Stimulated activated CD8-positive, alpha-beta memory T cell treated with anti-CD3 and anti-CD28 coated beads, Interleukin-2, amount 100 ng/mL, for 48 hours (primary cell): ENCODE data around the gene FGF14.
"Not testable (repeated sequence)": the region's sequence is repeated elsewhere in the genome, so short reads cannot be mapped to it uniquely, and the experiment has no call there.

ENCODE experiments used
- DNase-seq, 2 donors: peaks; one replicate each; pipeline ENCODE4 v3.0.0-alpha.2; 2020; ENCODE audit warnings: low read depth in 2 of 2

Gene FGF14

DNA sequence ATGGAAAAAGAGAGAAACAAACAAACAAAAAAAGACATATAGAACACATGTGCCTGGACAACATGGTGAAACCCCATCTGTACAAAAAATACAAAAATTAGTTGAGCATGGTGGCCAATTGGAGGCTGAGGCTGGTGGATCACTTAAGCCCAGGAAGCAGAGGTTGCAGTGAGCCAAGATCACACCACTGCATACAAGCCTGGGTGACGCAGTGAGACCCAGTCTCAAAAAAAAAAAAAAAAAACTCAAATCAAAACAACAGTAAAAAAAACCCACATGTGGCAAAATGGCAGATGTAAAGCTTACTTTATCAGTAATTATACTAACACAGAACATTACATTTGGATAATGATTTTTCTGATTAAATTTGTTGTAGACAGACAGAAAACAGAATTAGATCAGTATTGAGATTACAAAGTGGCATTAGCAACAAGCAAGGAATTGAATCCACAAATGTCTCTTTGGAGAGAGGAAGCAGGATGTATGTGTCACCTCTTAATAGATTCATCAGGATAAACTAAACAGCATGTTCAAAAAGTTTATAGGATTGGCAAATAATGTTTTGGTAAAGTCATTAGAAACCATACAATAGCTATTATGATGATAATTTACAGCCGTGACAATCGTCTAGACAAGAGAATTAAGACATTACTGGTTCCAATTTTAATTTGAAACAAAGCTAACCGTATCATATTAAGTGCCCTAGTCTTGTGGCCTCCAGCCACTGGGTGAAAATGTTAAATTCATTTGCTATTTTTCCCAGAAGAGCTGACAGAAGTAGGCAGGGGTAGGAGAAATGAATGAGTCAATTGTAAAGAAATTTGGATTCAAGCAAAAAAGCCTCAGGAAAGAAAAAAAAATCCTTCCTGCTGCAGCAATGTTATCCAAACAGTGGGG, 206.0 kb downstream of the FGF14 start:
- DNase-seq, result no peak

DNA sequence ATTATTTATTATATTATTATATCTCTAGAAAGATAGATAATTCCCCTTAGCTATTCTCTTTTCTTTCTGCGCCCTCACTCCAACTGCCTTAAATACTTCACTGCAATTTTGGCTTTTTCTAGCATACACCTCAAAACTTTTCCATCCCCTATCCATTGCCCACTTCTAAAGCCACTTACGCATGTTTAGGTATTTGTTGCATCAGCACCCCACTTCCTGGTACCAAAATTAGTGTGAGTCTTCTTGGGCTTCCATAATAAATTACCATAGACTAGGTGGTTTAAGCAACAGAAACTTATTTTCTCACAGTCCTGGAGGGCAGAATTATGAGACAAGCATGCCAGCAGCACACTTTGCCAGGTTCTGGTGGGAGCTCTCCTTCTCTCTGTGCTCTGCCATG, 209.0 kb downstream of the FGF14 start:
- DNase-seq, result no peak

DNA sequence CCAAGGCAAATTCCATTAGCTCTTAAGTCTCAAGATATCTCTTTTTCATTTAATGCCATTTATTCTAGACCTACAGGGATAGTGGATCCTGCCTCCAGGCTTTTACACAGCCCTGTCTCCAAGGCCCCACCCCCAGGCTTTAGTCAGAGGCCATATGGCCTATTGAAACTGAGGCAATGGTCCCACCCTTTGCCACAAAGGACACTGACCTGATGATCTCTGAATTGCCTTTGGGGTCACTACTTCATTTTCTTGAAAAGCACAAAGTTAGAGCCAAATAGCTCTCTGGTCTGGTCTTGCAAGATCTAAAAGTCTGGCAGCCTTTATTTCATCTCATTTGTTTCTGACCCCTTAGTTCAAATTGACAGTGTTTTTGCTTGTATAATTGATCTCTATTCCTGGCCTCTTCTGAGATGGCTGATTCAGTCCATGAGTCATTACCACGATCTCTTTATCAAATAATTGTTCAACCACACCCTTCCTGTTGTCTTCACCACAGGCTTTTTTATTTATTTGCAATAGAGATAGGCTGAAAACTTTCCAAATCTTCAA, 209.8 kb downstream of the FGF14 start:
- no peak for DNase-seq

DNA sequence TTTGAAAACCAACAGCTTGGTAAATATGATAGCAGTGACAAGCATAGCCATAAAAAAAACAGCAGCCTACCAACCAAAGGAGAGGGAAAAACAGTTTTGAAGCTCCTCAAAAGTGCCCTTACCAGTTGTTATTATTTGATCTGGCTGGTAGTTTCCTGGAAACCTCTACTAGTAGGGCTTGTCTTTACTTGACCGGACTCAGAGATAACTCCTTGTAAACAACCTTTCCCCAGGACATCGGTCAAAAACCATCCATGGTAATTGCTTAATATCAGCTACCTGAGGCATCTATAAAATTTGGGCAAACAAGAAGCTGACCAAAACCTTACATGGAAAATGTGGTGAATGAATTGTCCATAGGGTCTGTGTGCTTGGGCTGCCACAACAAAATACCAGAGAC, 210.9 kb downstream of the FGF14 start:
- no peak for DNase-seq

DNA sequence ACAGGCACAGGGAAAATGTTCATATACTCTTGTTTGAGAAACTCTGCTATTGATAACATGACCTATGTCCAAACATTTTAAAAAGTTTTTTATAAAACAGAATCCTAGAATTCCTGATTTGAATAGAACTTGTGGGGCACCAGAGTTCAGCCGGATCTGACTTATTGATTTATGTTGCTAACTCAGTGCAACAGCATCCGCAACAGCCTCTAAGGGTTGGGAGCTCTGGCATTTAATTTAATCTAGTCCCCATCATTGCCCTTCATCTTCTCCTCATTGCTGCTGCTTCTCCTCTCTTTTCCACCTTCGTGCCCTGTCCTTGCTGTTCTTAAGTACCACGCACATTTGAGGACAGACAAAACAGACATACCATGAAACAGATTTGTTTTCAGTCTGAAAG, 214.5 kb downstream of the FGF14 start:
- no peak for DNase-seq

DNA sequence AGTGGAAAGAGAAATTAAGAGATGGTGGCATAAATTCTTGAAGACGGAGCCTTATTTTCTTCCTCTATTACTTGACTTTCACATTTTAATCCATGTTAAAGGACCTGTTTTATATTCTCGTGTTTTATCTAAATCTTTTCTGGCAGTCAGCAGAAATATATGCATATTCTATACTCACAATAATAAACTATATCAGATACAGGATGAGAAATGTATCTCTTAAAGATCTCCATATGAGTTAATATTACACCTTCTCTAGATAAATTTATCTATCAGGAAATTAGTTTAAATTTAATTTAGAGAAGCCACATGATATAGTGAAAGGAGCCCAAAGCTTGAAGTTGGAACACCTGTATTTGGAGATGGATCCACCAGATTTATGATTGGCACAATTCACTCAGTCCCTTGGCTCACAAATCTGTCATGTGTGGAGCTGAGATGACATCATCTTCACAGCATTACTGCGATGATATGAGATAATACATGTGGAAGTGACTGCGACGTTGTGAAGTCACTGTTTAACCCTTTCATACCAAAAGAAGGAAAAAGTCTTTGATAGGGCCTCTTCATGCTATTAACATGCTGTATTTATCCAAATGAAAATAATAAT, 216.4 kb downstream of the FGF14 start:
- DNase-seq, result no peak

DNA sequence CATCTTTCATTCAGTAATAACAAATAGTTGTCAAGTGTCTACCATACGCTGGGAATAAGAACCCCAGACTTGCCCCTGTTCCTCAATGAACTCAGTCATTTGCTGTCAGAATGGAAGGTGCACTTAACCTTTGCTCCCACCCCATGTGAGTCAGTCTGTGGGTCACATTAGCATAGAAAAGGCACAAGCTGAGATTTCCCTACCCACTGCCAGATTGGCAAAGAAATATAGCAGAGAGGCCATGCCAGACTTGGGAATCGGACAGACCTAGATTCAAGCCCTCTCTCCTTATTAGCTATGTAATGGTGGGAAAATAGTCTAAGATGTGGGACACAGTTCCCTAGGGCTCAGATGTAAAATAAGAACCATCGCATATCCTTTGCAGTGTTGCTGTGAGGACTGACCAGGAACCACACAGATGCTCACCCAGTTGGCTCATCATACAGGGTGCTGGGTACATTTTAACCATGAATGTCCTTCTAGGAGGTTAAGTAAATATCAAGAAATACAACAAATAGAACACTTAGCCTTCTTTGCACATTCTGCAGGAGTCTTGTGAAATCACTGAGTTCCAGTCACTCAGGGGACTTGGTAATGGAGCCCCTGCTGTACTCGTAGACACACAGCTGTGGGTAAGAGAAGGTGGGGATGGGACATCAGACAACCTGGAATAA, 218.2 kb downstream of the FGF14 start:
- no peak for DNase-seq

DNA sequence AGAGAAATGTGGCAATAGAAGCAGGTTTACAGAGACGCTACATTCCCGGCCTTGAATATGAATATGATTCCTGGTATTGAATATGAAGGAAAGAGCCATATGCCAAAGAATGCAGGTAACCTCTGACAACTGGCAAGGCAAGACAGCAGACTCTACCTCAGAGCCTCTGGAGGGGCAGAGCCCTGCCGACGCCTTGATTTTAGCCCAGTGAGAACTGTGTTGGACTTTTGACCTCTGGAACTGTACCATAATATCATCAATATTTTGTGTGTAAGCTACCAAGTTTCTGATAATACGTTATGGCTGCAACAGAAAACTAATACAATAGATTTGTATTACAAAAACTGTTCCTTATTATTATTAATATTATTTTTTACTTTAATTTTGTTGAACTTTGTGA, 219.7 kb downstream of the FGF14 start:
- DNase-seq, result no peak

DNA sequence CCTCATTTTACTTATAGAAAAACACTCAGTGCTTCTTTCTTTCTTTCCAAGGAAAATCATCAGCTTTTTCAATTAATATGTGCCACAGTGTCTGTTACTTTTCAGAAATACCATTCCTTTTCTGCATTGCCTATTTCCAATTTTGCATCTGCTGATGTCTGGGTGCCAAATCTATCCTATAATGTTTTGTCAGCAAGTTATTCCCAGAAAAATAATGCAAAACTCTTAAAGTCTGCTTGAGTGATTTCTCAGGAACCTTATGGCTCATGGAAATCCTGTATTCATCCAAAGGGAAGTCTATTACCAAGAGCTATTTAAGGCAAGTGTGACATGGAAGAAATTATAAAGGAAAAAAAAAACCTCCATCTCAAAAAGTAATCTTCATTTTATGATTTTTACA, 224.4 kb downstream of the FGF14 start:
- DNase-seq, result no peak

DNA sequence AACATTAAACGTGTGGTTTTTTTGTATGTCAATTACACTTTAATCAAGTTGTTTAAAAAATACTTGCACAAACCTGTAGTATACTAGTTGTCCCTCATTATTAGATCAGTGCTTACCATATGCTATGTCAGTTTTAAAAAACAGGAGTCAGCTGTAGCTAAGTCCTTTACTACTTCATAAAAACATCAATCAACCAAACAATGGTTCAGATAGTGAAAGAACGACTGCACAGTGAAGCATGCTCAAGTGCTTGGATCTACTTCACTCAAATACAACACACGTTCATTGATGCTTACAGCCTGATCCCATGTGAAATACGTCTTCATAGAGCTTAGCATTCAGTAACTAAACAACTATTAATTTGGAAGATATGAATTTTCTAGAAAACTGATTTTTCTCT, 225.0 kb downstream of the FGF14 start:
- DNase-seq, result no peak

DNA sequence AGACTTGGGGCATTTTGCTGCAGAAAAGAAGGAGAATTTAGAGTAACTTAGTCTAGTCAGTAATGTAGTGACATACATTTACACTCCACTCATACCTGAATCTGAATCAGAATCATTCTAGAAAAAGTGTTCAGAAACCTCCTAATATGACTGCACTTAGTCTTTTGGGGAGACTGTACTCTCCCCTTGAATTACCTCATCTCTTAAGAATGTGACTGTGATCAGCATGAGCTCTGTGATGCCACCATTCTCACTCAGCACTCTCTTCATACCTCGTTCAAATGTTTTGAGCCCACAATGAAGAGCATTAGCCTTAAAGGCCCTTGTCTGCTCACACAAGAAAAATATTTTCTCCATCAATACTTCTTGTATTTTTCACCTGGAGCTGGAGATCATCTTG, 229.4 kb downstream of the FGF14 start:
- no peak for DNase-seq

DNA sequence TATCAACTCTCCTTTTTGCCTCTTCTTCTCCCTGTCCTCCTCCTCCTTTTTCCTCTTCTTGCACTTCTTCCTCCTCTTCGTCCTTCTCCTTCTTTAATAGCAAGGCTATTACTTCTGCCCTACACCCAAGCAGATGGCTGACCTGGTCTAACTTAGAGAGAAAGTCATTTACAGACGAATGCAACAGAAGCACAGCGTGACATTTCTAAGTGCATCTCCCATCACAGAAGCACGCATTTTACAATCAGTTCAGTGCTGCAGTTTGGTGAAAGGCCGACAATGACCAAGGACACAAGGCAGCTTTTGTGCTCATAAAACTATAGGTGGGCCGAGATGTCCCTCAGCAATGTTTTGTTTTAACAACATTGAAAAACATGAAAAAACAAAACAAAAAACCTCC, 231.5 kb downstream of the FGF14 start:
- DNase-seq, result no peak

DNA sequence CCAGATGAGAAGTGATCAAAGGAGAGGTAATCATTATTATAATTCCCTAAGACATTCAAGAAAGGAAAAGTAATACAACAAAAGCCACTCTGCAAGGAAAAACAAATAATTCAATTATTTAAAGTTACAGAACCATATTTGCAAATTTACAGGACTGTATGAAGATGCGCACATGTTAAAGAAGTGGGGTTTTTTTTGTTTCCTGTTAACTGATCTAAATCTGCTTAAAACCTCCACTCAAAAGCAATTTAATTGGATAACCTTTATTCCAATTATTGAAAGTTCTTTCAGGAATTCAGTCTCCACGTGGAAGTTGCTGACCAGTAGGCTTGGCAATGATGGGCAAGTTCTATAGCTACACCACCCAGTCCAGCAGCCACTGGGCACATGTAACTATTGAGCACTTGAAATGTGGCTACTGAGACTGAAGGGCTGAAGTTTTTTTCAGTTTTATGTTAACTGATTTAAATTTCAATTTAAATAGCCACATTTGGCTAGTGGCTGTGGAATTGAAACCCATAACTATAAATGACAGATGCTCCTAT, 232.3 kb downstream of the FGF14 start:
- DNase-seq, result no peak

DNA sequence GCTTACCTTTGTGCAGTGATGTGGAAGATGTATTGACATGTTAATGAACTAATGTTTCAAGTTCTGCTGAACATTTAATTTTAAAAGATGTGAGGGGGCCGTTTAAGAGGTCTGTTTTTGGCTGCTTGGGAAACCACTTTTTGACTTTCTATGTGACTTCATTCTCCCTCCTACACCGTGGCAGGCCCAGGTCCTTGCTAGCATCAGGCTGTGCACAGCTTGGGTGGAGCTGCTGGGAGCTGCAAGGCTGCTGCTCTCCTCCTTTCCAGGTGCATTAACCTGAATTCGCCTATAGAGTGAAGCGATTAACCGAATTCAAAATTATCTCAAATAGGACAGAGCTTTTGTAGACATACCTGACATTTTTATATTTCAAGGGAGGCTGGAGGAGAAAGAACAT, 249.1 kb downstream of the FGF14 start:
- DNase-seq, result no peak

DNA sequence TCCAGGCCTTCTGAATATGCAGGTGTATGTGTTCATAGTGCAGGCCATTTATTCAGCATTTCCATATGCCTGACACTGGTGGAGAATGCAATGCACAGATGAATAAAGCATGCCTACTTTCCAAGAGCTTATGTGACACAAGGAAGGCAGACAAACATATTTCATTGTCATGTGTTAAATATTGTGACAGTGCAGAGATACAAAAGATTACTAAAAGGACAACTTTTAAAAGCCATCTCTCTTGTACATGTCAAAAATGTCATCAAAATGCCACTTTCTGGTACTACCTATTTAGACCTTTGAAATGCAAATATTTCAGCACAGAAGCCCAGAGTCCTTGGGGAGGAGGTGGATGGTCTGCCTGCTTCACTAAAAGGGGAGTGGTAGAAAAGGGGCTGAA, 254.5 kb downstream of the FGF14 start:
- DNase-seq, result no peak

DNA sequence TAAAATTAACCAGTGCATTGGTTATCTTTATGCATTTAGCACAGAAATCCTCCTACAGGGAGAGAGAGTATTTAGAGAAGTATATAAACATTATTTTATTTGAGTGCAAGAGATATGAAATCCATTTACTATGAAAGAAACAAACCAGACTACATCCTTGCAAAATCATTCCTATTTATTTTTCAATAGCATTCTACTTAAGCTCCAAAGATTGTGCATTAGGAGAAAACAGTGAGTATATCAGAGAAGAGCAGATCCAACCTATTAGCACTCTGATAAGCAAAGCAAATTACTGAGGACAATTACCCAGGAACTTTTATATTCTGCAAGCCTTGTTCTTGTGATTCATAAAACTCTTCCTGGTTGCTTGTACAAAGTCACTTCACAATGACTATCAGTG, 256.1 kb downstream of the FGF14 start:
- no peak for DNase-seq

DNA sequence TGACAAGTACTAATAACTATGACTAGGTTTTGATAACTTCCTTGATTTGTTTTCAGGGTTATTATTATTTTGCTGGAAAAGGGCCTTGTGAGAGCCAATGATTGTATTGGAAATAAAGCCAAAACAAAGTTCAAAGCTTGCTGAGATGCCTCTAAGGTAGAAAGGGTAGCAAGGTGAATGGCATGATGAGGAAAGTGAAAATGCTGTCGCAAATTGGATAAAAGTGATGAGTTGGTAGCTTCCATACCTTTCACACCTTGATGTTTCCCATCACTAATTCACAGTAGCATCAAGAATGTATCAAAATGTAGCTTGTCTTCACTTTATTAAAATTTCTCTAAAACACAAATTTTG, 259.4 kb downstream of the FGF14 start:
- no peak for DNase-seq

DNA sequence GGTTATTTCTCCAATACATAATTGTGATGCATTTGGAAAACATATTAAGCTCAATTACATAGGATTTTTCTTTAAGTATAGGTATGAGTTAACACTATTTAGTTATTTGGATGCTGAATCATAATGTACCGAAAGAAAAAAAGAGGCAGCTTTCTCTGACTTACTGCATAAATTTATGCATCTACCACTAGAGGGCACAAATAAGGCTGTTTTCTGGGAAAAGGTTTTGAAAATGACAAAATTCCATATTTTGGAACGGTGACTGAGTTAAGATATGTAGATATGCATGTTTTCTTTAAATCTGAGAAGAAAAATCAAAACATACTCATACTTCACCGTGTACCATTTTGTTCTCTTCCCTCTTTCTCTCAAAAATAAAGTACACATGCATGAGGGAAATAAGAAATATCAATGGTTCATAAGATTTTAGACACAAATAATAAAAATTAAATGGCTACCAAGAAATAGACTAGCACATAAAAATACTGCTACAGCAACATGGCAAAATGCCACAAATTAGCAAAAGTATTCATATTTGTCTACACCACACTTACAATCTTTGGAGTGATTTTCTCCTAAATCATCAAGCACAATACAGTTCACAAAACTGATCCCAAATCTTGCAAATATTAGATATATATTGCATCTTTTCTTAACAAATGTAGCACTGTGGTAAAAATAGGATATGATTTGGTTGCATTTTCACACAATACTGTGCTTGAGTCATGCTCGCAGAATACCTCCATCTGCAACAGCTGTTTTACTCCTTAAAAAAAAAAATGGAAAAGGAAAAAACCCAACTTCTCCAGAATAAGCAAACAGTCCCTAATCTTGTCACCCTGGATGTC, 260.0 kb downstream of the FGF14 start:
- DNase-seq, result no peak

DNA sequence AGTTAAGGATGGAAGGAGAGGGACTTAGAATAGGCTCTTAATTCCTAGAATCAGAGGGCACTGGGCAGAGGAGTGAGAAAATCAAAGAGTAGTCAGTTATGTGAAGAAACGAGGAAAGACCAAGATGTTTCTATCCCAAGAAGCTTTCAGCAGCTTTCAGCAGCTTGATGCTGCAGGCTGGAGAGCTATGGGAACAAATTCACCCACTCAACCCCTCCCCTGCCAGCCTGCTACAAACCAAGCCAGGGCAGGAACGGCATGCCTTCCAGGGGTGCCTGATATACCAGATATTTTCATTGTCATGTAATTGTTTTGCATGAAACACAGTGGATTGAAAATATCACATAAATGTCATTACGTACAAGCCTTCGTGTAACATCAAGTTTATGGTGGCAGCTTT, 262.2 kb downstream of the FGF14 start:
- DNase-seq, result no peak

DNA sequence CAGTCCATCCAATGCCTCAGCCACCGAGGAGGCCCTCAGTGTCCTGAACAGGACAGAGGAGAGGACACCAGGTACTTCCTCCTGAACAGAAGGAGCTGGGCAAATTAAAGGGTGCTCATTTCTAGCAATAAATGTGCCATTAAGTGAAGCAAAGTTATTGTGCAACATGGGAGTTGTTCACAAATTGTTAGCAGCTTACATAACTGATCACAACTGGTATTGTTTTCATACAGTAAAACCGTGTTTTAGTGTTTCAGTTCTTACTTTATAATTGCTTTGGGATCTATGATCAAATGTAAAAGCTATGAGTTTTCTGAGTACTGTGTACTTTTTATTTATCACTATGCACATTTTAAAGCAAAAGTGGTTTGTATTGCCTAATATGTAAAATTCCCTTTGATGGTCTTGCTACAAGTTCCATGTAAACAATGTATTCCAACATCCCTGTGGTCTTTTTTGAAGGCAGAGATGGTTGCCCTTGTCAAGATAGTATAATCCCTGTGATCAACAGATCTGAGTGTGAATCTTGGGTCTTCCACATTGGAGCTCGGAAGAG, 263.1 kb downstream of the FGF14 start:
- no peak for DNase-seq

DNA sequence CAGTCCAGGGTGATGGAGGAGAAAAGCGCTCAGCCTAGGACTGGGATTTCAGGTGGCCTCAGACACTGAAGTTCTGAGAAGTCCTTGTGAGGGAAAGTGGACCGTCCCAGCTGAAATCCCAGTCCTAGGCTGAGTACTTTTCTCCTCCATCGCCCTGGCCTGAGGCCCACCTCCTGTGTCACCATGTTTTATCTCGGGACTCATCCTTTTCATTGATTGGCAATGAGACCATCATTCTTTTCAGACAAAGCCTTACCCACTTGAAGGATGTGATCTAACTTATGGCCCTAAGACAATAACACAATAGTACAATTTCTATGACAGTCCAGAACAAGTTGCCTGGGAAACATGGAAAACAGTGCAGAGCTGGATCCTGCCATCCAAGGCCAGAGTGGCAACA, 263.9 kb downstream of the FGF14 start:
- not testable (repeated sequence) for DNase-seq
